GM18511 (cell line): Measurements from ENCODE around the gene PTPA.
"Not testable (repeated sequence)": the region's sequence is repeated elsewhere in the genome, so short reads cannot be mapped to it uniquely, and the experiment has no call there.

Experiments used
- ATAC-seq: cut with Tn5 transposase; IDR thresholded peaks from one replicate; pipeline ENCODE4 v1.9.1; 2021; ENCODE audit warnings: mild to moderate bottlenecking, moderate library complexity; ENCODE audit not compliant: unreplicated experiment

Gene PTPA

DNA sequence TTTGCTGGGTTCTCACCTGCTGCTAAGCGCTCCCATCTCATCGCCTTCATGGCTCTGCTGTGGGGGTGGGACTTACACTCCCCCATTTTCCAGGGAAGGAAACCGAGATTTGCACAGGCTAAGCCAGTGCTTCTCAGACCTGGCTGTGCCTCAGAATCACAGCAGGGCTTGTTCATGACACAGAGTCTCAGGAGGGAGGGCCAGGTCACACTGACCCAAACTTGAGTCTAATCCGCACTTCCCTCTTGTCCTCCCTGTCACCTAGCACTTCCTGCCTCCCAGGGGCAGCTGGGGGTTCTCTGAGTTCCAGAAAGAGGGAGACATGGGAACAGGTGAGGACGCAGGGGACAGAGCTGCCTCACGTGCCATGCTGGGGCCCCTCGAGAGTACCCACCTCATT, 82.4 kb downstream of the PTPA start:
- no peak for ATAC-seq

DNA sequence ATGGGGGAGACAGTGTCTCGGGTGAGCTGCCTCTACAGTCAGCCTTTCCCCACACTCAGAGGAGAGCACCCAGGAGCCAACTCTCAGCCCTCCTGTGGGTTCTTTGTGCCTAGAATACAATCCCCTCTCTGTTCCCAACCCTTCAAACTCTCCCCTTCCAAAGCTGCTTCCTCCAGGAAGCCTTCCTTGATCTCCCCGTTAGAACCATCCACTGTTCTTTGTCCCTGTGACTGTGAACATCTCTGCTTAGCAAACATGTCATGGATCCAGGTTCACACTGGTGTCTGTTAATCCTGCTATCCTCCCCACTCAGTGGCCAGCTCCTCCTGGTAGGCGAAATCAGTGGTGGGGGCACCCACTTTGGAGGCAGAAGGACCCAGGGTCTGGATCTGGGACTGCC, 83.0 kb downstream of the PTPA start:
- ATAC-seq = no peak

DNA sequence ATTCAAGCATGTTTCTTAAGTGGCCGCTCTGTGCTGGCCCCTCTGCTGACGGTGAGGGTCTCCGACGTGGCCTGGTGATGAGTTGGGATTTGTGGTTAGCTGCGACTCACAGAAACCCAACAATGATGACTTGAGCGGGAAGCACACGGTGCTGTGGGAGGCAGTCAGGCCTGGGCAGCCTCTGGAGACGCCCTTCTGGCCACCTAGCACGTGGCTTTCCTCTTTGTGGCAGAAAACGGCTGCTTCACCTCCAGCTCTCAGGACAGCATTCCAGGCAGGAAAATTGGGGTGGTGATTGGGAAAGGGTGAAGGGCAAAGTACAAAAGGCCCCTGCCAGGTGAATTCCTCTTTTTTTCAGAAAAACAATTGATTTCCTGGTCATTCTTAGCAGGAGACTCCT, 84.4 kb downstream of the PTPA start:
- no peak for ATAC-seq

DNA sequence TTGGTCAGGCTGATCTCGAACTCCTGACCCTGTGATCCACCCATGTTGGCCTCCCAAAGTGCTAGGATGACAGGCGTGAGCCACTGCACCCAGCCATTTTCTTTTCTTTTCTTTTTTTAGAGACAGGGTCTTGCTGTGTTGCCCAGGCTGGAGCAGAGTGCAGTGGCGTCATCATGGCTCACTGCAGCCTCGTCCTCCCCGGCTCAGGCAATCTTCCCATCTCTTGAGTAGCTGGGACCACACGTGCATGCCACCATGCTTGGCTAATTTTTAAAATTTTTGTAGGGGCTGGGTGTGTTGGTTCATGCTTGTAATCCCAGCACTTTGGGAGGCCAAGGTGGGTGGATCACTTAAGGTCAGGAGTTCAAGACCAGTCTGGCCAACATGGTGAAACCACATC, 85.8 kb downstream of the PTPA start:
- not testable (repeated sequence) for ATAC-seq

DNA sequence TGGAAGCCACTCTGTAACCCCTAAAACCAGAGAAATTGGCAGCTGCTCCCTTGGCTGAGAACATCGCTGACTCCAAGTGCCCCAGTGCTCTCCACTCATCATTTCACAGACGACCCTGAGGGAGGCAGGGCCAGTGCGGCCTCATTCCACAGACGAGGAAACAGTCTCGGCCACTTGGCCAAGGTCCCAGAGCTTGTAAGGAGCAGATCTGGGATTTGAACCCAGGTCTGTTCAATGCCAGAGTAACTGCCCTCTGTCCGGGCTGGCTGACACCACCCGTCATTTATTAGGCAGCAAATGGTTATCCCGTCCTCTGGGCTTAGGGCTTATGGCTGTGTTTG, 86.7 kb downstream of the PTPA start:
- no peak for ATAC-seq
